Naive thymus-derived CD8-positive, alpha-beta T cell (primary cell): Measurements from ENCODE around the gene HYAL1. TPM values are rescaled to one million over a fixed set of nuclear protein-coding genes. Genes with fewer than 3 reads are reported as not detected.

Source experiments
- ATAC-seq, 2 donors: fragments of 150-1000 bp; cut with Tn5 transposase in 1 of 2; sonication (Bioruptor Pico), chemical (Tn5 transposase) in 1 of 2; 1 replicate in 1 of 2; 2 replicates in 1 of 2; pipeline ENCODE4 v1.10.0; 2021; ENCODE audit warnings: mild to moderate bottlenecking in 2 of 2, moderate library complexity in 2 of 2
- POLR2A ChIA-PET: fragments of 350-600 bp; sonication (Branson Sonifier 250); formaldehyde crosslinking; loops from one replicate; lab custom pipeline; 2021; ENCODE audit warnings: antibody characterized with exemption; lab: Charles Lee
- DNase-seq, 10 donors: peaks; one replicate each; pipeline versions ENCODE4 v3.0.0 to v3.0.0-alpha.2; 2020 to 2022
- H3K27ac Mint-ChIP-seq, 10 donors: one replicate each; pipeline ENCODE4 v1.8.0; 2020 to 2022; ENCODE audit warnings: mild to moderate bottlenecking in 10 of 10, mixed read lengths in 10 of 10, moderate library complexity in 4 of 10, inconsistent platforms in 1 of 10
- H3K27me3 Mint-ChIP-seq, 5 donors: one replicate each; pipeline ENCODE4 v1.8.0; 2021 to 2022; ENCODE audit warnings: mixed read lengths in 5 of 5
- H3K36me3 Mint-ChIP-seq, 3 donors: one replicate each; pipeline ENCODE4 v1.8.0; 2020 to 2022; ENCODE audit warnings: mixed read lengths in 3 of 3, mild to moderate bottlenecking in 2 of 3, inconsistent platforms in 1 of 3
- H3K4me1 Mint-ChIP-seq, 4 donors: one replicate each; pipeline ENCODE4 v1.8.0; 2021 to 2022; ENCODE audit warnings: mixed read lengths in 4 of 4
- H3K4me3 Mint-ChIP-seq, 10 donors: one replicate each; pipeline ENCODE4 v1.8.0; 2020 to 2022; ENCODE audit warnings: mild to moderate bottlenecking in 10 of 10, mixed read lengths in 10 of 10, moderate library complexity in 6 of 10, inconsistent platforms in 1 of 10
- H3K9me3 Mint-ChIP-seq, 9 donors: one replicate each; pipeline ENCODE4 v1.8.0; 2020 to 2022; ENCODE audit warnings: mixed read lengths in 9 of 9, mild to moderate bottlenecking in 3 of 9, inconsistent platforms in 1 of 9, moderate library complexity in 1 of 9
- polyA plus RNA-seq, 3 donors: library from polyadenylated mRNA; unstranded; fragments of 300-500 nt; fragmentation: Illumina TruSeq; gene quantifications; one replicate each; pipeline ENCODE4 v1.2.3, GENCODE V29; 2021
- total RNA-seq, 8 experiments: library from RNA in 2 of 8; stranded (reverse) in 2 of 8; gene quantifications; one replicate each; pipeline ENCODE4 v1.2.3 and lab custom pipeline; 2021 to 2026

The HYAL1 gene
- total and polyA plus RNA-seq, 5 experiments from 2014 or later = 0.16 to 0.75 (median 0.47) TPM; not detected in 1

DNA sequence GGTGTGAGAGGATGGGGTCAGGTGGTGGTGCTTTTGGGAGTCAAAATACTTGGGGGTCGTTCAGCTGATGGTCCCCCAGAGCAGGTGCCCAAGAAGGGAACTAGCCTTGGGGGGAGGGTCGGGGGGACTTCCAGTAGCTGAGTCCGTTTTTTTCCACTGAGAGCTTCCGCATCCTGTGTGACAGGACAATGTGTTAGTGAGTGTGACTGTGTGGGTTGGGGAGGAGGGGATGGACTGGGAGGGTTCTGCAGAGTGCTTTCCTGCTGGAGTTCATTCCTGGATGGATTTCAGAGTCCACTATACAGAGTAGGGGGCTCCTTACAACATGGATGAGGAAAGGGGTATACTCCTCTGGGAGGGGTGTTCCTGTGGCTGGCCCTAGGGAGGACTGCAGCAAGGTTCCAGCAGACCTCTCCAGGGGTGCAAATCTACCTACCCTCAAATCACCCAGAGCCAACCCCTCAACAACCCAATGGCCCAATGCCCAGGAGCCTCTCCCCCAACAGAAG lies 19.8 kb upstream of the HYAL1 start:
- DNase-seq = no peak
- H3K36me3 Mint-ChIP-seq = peaks cover 0 to 3% (median 0%) of the 10 kb centered on the region in 3 donors
- H3K4me1 Mint-ChIP-seq = peaks cover 12 to 59% (median 49%) of the 10 kb centered on the region in 4 donors
- H3K27me3 Mint-ChIP-seq = no peaks in the 10 kb centered on the region
- H3K4me3 Mint-ChIP-seq = peak overlapping the region in 6 of 10 donors; percentile 27 to 86 (median 62)
- H3K9me3 Mint-ChIP-seq = no peaks in the 10 kb centered on the region
- peak overlapping the region in 8 of 10 donors; percentile 5 to 77 (median 52) for H3K27ac Mint-ChIP-seq
- POLR2A ChIA-PET = interaction anchor here (1.0 to 5.7 kb wide), 5 partner anchors 12 to 983 kb away, joined by 3 to 53 read pairs (median 3); partner anchors contain the start of genes HYAL3, IFRD2, NAA80 and RASSF1
- ATAC-seq = no peak

DNA sequence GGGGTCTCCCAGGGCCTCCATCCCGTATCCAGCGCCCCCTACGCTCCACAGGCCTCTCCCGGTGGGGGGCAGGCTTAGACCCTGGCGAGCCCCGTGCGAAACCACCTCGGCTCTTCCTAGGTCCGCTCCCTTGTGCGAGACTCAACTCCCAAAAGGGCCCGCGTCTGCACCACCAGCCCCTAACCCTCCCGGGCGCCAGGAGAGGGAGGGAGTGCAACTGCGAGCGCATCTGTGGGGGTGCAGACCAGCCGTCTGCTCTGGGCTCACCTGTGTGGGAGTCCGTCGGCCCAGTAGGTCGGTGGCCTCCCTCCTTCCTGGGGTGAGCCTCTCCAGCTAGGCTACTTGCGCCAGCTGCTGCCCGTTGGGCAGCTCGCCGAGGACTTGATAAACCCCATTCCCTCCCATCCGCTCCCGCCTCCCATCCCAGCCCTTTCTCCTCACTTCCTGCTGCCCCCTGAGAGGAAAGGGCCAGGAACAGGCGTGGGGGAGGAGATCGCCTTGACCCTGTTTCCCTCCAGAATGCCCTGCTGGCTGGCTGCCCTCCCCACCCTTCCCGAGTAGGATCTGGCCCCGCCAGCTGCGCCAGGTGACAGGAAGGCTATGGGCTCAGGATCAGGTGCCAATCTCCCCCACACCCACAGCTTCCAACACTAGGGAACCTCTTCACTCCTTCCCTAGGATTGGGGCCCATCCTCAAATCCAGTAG lies 19.2 kb upstream of the HYAL1 start, which contains the start of gene HYAL2:
Gene HYAL2, minus strand, starts transcription at position 360 of the 706 bp plus-strand sequence. CDS start 2,256 bp downstream, outside the sequence.
- no peak for ATAC-seq
- POLR2A ChIA-PET = interaction anchor here (1.0 to 5.7 kb wide), 8 partner anchors 12 to 982 kb away, joined by 3 to 53 read pairs (median 4); partner anchors contain the start of genes HYAL3, IFRD2, NAA80 and RASSF1
- peak within 1 kb of the TSS; percentile 79 to 92 (median 86) for H3K4me3 Mint-ChIP-seq
- no peak for DNase-seq
- no peaks in the 10 kb centered on the region for H3K27me3 Mint-ChIP-seq
- peaks cover 0 to 3% (median 0%) of the 10 kb centered on the region in 3 donors for H3K36me3 Mint-ChIP-seq
- H3K27ac Mint-ChIP-seq = peak within 1 kb of the TSS; percentile 73 to 97 (median 93)
- H3K4me1 Mint-ChIP-seq = peaks cover 13 to 58% (median 46%) of the 10 kb centered on the region in 4 donors
- no peaks in the 10 kb centered on the region for H3K9me3 Mint-ChIP-seq

DNA sequence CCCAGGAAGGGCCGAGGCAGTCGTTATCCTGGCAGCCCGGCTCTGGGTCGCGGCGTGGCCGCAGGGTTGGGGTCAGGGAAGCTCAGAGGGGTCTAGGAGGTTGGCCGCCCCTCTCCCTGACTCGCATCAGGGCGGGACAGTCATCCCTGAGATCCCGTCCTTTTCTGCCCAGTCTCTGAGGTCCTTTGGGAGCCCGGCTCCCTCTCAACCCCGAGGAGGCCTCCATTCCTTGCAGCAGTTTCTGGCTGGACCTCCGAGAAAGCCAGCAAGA lies 18.7 kb upstream of the HYAL1 start:
- H3K27ac Mint-ChIP-seq = peak overlapping the region in 2 of 10 donors; percentile 66 to 95
- POLR2A ChIA-PET = interaction anchor here (0.7 to 5.7 kb wide), 10 partner anchors 13 to 982 kb away, joined by 3 to 53 read pairs (median 4); partner anchors contain the start of genes CYB561D2, HYAL3, IFRD2 and NAA80
- H3K27me3 Mint-ChIP-seq = no peaks in the 10 kb centered on the region
- DNase-seq (no peak), ATAC-seq (no peak)
- H3K4me3 Mint-ChIP-seq = peak overlapping the region in 7 of 10 donors; percentile 79 to 92 (median 87)
- no peaks in the 10 kb centered on the region for H3K9me3 Mint-ChIP-seq
- H3K4me1 Mint-ChIP-seq = peaks cover 13 to 56% (median 44%) of the 10 kb centered on the region in 4 donors
- peaks cover 0 to 3% (median 0%) of the 10 kb centered on the region in 3 donors for H3K36me3 Mint-ChIP-seq

DNA sequence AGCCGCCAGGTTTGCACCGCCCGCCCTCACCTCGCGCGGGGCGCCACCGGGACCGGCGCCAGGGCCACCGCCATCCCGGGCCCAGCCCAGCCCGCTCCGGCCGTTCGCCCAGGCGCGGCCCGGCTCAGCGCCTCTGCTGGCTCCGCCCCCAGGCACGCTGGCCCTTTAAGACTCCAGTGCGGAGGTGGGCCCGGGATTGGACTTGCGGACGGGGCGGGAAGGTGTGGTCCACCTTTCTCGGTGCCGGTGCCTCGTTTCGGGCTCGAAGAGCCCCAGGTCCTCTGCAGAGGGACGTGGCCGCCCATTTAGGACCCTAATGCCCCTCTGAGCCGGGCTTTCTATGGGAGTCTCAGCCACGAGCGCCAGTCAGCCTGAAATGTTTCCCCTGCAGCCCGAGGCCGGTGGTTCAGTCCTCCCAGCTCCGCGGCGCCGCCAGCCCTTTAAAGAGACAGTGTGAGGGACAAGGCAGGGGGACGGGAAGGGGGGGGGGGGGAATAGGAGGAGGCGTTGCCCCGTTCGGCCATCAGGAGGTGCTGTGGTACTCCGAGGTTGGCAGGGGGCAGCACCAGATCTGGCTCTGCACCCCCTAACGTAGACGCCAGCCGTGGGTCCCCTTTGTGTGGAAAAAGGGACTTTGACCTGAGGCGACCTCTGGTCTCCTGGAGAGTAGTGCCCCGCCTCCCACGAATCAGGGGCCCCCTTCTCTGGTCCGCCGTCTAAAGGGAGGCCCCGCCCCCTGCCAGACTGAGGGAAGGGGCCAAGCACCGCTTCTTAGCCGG lies 18.2 kb upstream of the HYAL1 start:
- no peaks in the 10 kb centered on the region for H3K9me3 Mint-ChIP-seq
- peak; percentile 70 to 90 (median 78) for DNase-seq
- peaks cover 18 to 56% (median 45%) of the 10 kb centered on the region in 4 donors for H3K4me1 Mint-ChIP-seq
- peaks cover 0 to 3% (median 0%) of the 10 kb centered on the region in 3 donors for H3K36me3 Mint-ChIP-seq
- no peaks in the 10 kb centered on the region for H3K27me3 Mint-ChIP-seq
- POLR2A ChIA-PET = interaction anchor here (0.6 to 5.7 kb wide), 12 partner anchors 10 to 981 kb away, joined by 3 to 53 read pairs (median 4); partner anchors contain the start of genes CYB561D2, HYAL3, IFRD2 and NAA80
- H3K4me3 Mint-ChIP-seq = peak overlapping the region; percentile 79 to 92 (median 86)
- H3K27ac Mint-ChIP-seq = peak overlapping the region; percentile 73 to 97 (median 93)
- ATAC-seq = peak; percentile 74 to 78

DNA sequence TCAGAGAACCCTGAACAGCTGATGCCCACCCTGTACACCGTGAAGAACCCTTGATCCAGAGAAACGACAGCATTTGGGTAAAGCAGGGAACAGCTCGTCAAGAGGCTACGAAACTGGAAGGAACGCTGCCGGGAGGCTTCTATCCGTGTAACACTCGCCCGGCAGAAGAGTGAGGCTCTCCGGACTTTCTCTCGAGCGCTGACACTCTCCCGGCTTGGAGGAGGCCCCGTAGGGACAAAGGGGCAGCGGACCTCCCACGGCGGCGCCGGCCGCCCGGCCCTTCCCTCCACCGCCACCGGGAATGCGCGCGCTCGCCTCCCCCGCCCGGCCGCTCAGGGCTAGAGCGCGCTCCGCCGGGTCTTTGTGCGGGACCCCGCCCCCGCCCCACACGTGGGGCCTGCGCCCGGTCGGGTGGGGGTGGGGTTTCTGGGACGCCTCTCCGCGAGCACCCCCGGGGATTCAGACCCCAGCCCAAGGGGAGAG lies 17.5 kb upstream of the HYAL1 start:
- no peaks in the 10 kb centered on the region for H3K9me3 Mint-ChIP-seq
- peak in 5 of 10 donors; percentile 23 to 78 (median 56) for DNase-seq
- H3K4me1 Mint-ChIP-seq = peaks cover 22 to 56% (median 47%) of the 10 kb centered on the region in 4 donors
- H3K4me3 Mint-ChIP-seq = peak overlapping the region; percentile 81 to 97 (median 92)
- H3K36me3 Mint-ChIP-seq = peaks cover 0 to 3% (median 0%) of the 10 kb centered on the region in 3 donors
- no peaks in the 10 kb centered on the region for H3K27me3 Mint-ChIP-seq
- POLR2A ChIA-PET = interaction anchor here (0.6 to 5.7 kb wide), 9 partner anchors 10 to 30 kb away, joined by 3 to 53 read pairs (median 6); partner anchors contain the start of genes CYB561D2, HYAL3, IFRD2 and NAA80
- peak; percentile 44 to 58 for ATAC-seq
- H3K27ac Mint-ChIP-seq = peak overlapping the region; percentile 73 to 95 (median 91)

DNA sequence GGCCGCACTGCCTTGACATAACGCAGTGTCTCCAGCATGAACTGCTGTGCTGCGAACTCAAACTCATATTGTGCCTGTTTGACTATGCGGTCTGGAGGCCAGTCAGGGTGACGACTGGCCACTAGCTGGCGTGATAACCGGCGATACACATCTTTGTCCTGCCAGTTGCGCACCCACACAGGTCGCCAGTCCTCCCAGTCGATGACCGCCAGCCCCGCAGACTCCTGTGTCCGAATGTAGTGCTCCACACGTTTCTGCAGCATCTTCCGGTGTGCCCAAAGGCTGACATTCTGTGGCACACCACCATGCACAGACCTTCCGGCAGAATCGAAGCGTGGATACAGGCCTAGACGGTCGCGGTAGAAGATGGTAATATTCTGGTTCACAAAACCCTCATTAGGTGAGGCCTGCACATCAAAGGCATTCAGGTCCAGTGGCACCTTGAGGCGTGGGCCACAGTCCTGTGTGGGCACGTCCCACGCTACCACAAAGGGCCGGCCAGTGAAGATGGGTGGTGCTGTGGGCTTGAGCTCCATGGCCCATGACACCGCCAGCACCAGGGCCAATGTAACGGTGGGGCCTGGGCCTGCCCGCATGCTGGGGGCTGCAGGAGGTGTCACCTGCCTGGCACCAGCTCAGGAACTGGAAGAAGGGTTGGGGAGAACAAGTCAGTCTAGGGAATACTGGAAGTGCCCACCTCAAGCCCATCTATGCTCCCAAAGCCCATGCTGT lies 16.7 kb upstream of the HYAL1 start:
- POLR2A ChIA-PET = interaction anchor here (0.6 to 5.7 kb wide), 7 partner anchors 11 to 28 kb away, joined by 3 to 53 read pairs (median 6); partner anchors contain the start of genes HYAL3, IFRD2, NAA80 and RASSF1

DNA sequence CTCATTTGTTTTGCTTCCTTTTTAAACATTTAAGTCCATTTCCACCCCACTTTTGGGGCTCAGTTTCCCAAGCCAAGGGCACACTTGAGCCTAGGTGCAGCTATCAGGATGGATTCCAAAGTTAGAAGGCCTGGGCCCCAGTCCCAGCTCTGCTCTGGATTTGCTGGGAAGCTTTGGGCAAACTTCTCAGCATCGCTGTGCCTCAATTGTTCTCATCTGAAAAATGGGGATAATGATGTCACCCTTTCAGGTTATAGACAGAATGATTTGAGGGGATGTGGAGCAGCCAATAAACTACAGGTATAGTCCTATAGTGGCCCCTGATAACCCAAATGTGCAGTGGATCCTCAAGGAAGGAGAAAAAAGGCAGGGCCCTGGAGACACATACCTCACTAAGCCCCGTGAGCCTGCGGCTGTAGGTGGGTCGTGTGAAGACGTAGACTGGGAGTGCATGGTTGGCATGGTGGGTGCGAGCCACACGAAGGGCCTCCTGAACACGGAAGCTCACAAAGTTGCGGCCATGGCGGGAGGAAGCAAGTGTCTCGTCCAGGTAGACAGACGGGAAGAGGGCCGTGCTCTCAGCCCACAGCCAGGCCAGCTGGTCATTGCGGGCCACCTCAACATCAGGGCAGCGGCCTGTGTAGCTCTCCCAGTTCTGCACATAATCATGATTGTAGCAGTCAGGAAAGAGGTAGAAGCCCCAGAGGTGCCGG lies 16.0 kb upstream of the HYAL1 start:
- no peak for DNase-seq
- H3K9me3 Mint-ChIP-seq = no peaks in the 10 kb centered on the region
- H3K4me3 Mint-ChIP-seq = peak overlapping the region; percentile 12 to 96 (median 46)
- H3K4me1 Mint-ChIP-seq = peaks cover 19 to 55% (median 44%) of the 10 kb centered on the region in 4 donors
- H3K27me3 Mint-ChIP-seq = no peaks in the 10 kb centered on the region
- no peak for ATAC-seq
- H3K27ac Mint-ChIP-seq = peak overlapping the region in 2 of 10 donors; percentile 67 to 69
- H3K36me3 Mint-ChIP-seq = no peaks in the 10 kb centered on the region
- POLR2A ChIA-PET = interaction anchor here (0.8 to 5.7 kb wide), 5 partner anchors 9 to 28 kb away, joined by 3 to 53 read pairs (median 16); partner anchors contain the start of genes HYAL3, IFRD2, NAA80 and RASSF1

More for the DNA sequence above, 16.7 kb upstream of the HYAL1 start:
- Mint-ChIP-seq H3K4me1 (peaks cover 22 to 62% (median 48%) of the 10 kb centered on the region in 4 donors), H3K36me3 (peaks cover 0 to 3% (median 0%) of the 10 kb centered on the region in 3 donors), H3K9me3 (no peaks in the 10 kb centered on the region), H3K4me3 (peak overlapping the region; percentile 81 to 97 (median 92)), H3K27ac (peak overlapping the region in 7 of 10 donors; percentile 52 to 94 (median 91)), H3K27me3 (no peaks in the 10 kb centered on the region)
- DNase-seq = no peak
- no peak for ATAC-seq

DNA sequence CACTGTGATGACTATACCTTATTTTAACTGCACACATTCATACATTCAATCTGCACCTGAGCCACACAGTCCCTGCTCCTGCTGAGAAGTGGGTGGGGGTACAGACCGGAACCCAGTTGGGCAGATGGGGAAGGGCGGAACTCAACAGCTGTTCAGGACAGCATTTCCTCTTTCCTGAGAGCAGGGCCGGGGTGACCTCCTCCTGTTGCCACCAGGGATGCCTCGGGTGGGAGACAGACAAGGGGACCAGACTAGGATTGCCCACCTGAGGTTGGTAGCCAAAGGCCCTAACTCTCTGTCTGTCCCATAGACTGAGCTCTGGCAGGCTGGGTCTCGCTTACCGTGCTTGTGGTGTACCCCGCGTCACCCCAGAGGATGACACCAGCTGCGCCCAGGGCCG lies 15.2 kb upstream of the HYAL1 start:
- H3K9me3 Mint-ChIP-seq = no peaks in the 10 kb centered on the region
- DNase-seq = no peak
- POLR2A ChIA-PET = interaction anchor here (0.8 to 3.4 kb wide), 5 partner anchors 9 to 27 kb away, joined by 3 to 17 read pairs (median 9); partner anchors contain the start of genes HYAL3, IFRD2, NAA80 and TUSC2
- H3K27ac Mint-ChIP-seq = peak overlapping the region in 3 of 10 donors; percentile 49 to 74 (median 68)
- no peak for ATAC-seq
- no peaks in the 10 kb centered on the region for H3K27me3 Mint-ChIP-seq
- peaks cover 19 to 55% (median 45%) of the 10 kb centered on the region in 4 donors for H3K4me1 Mint-ChIP-seq
- H3K4me3 Mint-ChIP-seq = peak overlapping the region in 6 of 10 donors; percentile 9 to 95 (median 48)
- H3K36me3 Mint-ChIP-seq = no peaks in the 10 kb centered on the region

DNA sequence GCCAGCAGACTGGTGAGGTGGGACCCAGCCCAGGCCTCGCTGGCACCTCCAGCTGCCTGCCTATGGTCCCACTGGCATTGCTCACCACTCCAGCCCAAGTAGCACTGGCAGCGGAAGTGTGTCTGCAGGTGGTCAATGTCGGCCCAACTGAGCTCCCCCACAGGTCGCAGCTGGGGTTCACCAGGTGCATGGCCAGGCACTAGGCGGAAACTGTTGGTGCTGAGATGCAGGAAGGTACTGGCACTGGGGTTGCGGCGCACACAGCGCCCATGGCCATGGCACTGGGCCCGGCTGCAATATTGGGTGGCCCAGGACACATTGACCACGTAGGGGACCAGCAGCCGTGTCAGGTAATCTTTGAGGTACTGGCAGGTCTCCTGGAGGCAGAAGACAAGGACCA lies 14.8 kb upstream of the HYAL1 start:
- Mint-ChIP-seq H3K27me3 (no peaks in the 10 kb centered on the region), H3K36me3 (no peaks in the 10 kb centered on the region), H3K4me1 (peaks cover 19 to 55% (median 43%) of the 10 kb centered on the region in 4 donors), H3K4me3 (peak overlapping the region in 4 of 10 donors; percentile 9 to 95 (median 52)), H3K9me3 (no peaks in the 10 kb centered on the region), H3K27ac (peak overlapping the region in 1 of 10 donors; percentile 49)
- DNase-seq (no peak), ATAC-seq (no peak)
- POLR2A ChIA-PET = interaction anchor here (0.8 to 4.7 kb wide), 6 partner anchors 10 to 26 kb away, joined by 3 to 27 read pairs (median 6); partner anchors contain the start of genes HYAL3, IFRD2, NAA80 and TUSC2

DNA sequence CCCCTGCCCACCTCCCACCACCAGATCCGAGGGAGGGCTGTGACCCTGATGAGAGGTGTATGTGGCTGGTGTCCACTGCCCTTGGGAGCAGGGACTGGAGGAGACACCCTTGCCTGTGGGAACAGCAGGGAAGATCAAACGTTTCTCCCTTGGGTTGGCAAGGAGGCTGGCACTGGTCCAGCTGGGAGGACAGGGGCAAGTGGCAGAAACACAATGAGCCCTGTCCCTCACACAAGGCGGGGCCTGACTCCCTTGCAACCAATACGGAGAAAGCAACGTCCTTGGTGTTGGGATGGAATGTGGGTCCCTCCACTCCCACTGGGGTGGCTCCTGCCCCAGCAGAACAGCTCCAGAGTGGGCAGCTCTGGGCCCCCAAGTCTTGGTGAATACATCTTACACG lies 13.9 kb upstream of the HYAL1 start:
- Mint-ChIP-seq H3K4me3 (peak overlapping the region in 1 of 10 donors; percentile 84), H3K27me3 (no peaks in the 10 kb centered on the region), H3K27ac (peak overlapping the region in 2 of 10 donors; percentile 91 to 93), H3K36me3 (no peaks in the 10 kb centered on the region), H3K4me1 (peaks cover 19 to 51% (median 40%) of the 10 kb centered on the region in 4 donors), H3K9me3 (no peaks in the 10 kb centered on the region)
- DNase-seq (no peak), ATAC-seq (no peak)
- POLR2A ChIA-PET = interaction anchor here (0.6 to 4.7 kb wide), 6 partner anchors 11 to 84 kb away, joined by 3 to 27 read pairs (median 6); partner anchors contain the start of genes HYAL3, IFRD2, NAA80 and TUSC2
